GM18517 (cell line): ENCODE results near the gene SMIM23.

Experiments used
- ATAC-seq: cut with Tn5 transposase; IDR thresholded peaks from one replicate; pipeline ENCODE4 v1.9.1; 2021; ENCODE audit warnings: mild to moderate bottlenecking, moderate library complexity; ENCODE audit not compliant: unreplicated experiment

SMIM23 gene

DNA sequence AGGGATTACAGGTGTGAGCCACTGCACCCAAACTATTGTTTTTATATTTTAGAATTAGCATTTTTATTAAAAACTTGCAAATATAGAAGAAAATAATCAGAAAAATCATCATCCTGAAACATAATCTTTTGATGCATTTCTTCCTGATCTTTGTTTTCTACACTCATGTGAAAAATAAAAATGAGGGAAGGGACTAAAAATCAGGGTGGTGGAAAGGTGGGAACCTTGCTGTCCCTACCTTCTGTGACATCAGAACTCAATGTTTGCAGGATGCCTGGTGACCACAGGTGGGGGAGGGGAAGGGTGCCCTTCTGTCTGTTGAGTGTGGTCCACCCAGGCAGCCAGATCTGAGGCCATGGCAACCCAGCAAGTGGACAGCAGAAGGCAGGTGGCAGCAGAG lies at the start of gene SMIM23:
TSS of gene SMIM23 (plus strand) at position 301 of the 400 bp plus-strand sequence. CDS start at position 356, 55 bp downstream.
- no peak for ATAC-seq

DNA sequence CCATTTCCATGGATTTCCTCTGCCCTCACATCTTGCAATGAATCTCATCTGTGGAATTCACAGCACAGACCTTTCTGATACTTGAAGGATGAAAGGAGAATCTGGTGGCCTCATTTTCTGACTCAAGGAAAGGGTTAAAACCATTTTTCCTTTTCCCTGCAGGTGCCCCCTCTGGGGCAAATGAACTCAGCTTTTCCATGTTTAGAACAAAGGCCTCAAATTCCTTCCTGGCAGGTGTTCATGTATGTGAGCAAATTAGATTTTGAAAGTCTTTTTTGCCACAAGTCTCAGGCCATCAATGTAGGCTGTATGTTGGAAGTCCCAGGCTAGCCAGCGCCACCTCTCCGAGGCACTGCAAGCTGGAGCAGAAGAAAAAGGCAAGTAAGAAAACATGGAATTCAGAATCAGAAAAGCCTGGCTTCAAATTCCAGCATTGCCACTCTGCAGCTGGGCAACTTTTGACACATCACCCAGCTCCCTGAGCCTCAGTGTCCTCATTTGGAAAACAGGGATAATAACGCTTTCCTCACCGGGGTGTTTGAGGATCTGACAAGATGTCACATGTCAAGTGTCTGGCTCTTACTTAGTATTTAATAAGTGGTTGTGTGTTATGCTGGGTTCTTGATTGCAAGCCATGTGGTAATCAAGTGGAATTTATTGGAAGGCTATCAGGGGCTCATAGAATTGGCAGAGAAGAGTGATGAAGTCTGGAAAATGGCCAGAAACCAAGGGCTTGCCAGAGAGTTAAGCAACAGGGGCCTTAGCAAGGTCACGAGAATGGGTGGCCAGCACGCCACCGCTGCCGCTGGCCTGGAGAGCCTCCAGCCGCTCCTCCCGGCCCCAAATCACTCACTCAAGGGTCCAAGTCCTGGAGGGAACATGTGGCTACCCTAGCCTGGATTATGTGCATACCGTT lies 48.4 kb upstream of the SMIM23 start:
- ATAC-seq: no peak

DNA sequence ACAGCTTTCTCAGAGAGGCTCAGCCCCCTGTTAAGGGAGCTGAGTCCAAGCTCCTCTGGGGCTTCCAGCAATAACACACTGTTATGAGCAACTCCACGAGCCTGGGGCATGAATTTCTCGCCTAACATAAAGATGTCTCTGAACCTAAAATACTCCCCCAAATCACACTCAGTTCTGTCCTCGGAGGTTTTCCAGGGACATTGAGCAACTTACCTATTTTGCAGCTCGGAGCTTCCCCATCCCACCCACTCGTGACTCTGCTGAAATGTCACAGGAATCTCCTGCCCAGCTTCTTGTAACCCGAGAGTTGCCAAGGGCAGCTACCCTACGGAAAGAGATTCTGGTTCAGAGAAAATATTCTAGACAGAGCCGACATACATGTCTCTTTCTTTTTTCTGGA lies 47.1 kb upstream of the SMIM23 start:
- no peak for ATAC-seq

DNA sequence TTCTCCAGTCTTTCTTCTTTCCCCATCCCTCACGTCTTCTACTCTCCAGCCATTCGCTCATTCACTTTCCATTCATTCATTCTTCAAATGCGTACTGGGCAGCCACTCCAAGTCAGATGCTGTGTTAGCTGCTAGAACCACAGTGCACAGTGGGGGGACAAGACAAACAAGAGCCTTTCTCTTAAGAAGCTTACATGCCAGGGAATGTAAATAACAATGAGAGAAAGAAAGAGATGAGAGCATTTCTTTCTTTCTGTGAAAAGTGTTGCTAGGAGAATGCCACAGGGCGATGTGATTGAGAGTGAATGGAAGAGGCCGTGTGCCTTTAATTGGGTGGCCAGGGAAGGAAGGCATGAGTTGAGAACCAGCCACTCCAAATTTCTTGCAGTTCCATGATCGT lies 46.3 kb upstream of the SMIM23 start:
- ATAC-seq: no peak

DNA sequence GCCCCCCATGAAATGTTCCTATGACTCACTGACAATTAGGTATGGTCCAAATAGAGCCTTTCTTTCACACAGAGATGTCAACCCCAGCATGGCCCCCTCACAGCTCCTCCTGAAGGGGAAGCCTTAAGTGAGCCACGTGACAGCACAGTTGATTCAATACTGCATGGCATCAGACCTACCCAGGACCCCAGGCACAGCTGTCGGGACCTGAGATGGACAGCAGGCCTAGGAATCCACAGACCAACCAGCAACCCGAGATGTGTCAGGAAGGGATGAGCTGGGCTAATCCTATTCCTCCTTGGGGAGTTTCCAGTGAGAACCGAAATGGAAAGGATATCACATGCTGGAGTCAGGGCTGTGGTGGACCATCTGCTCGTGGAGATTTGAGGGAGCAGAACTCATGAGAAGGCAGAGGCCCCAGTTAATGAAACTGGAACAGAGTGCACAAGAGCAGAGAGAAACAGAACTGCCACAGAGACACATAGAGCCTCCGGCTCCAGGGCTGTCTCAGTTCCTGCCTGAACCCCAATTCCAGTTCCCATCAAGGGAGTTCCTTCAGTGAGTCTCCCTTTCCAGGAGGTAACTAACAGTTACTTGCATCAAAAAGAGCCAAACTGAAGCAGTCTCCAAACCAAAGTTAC lies 42.1 kb upstream of the SMIM23 start:
- no peak for ATAC-seq

DNA sequence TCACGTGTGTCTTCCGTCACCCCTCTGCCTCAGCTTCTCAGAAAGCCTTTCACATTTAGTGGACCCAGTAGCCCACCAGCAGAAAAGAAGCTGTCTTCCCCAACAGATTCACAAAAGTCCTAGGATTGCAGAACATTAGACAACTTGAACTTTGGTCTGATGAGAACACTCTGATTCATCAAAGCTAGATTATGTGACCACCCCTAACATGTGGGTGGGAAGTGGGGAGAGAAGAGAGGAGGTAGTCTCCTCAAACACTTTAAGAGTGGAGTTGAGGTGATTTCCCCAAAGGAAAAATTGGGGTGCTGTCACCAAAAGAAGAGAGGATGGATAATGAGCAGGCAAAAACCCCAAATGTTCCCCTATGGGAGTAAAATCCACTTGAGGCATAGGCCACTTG lies 41.4 kb upstream of the SMIM23 start:
- no peak for ATAC-seq

DNA sequence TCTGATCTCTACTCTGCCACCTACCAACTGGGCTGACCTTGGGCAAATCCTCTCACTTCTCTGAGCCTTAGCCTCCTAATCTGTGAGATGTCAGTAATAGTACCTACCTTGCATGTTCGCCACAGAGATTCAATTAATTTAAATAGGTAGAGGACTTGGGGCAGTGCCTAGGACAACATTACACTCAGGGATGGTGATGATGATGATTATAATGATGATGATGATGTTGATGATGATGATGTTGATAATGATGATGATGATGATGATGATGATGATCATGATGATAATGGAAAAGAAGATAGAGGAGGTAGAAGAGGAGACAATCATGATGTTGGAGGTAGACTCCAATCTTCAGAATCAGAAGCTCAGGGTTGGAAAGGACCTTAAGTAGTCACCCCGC lies 40.7 kb upstream of the SMIM23 start:
- no peak for ATAC-seq

DNA sequence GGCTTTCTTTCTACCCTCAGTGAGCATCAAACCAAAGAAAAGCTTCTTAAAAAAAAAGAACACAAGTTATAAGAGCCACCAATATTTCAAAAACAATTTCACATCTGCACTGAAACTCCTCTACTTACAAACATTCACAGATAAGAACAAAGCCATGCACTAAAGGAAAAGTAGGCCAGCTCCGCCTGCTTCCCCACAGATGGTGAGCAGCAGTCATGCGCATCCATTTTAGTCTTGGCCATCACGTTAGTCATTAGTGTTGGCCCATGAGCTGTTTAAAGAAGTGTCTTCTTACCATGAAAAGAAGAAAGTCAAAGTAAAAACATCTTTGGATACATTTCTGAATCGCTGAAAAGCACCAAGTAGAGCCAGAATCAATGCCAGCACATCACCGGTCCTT lies 40.0 kb upstream of the SMIM23 start:
- no peak for ATAC-seq

DNA sequence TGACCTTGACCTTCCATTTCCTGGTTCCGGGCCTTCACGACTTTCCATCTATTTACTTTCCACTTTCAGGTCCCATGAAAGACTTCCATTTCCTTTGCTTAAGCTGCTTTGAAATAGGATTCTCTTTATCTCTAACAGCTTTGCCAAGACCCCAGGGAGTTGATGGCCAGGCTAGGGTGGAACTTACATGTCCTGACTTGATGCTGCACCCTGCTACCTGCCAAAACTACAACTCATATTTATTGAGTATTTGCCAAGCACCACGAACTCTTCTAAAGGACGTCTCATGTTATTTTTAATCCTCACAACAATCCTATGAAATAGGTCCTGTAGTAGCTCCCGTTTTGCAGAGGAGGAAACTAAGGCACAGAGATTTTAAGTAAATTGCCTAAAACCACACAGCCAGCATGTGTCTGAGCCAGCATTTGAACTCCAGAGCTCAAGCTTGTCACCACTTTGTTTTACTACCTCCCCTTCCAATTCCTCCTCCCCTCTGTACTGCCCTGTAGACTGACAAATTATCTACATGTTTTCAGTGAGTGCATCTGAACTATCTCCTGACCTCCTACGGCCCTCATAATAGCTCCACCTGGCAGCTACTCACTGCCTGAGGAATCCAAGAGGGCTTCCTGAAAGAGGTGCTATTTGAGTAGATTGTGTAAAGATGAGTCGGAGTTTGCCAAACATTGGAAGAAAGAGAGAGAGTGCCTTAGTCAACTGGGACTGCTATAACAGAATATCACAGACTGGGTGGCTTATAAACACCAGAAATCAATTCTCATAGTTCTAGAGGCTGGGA lies 38.4 kb upstream of the SMIM23 start:
- no peak for ATAC-seq

DNA sequence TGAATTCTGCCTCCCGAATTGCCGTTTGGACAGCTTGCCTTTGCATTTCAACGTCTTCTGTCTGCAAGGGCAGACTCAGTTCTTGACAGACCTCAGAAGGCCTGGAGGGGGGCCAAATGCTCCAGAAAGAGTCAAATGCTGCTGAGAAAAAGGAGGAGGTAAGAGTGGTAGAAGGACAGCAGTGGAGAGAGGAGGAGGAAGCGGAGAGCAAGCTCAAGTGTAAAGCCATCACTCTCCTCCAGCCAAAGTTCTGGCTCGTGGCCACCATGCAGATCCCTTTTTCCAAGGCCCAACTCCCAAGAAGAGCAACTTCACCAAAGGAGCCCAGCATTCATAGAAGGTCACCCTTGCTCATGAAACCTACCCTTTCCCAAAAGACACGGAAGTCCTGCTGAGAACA lies 36.9 kb upstream of the SMIM23 start:
- no peak for ATAC-seq

DNA sequence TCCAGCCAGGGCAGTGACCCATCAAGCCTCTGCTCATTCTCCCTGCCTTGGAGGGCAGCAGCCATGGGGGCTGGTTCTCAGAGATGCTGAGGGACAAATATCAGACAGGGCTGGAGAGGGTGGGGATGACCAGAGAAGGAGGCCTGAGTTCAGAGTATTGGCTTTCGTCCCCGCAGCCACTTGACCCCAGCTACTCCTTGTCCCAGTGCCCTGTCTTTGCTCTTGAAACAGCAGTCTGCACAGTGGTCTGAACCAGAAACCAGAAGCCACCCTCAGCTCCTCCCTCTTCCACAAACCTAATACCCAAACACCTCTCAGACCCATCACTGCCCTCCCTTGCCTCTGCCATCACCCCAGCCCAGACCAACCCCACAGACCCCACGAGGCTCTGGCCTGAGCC lies 36.3 kb upstream of the SMIM23 start:
- ATAC-seq: no peak

DNA sequence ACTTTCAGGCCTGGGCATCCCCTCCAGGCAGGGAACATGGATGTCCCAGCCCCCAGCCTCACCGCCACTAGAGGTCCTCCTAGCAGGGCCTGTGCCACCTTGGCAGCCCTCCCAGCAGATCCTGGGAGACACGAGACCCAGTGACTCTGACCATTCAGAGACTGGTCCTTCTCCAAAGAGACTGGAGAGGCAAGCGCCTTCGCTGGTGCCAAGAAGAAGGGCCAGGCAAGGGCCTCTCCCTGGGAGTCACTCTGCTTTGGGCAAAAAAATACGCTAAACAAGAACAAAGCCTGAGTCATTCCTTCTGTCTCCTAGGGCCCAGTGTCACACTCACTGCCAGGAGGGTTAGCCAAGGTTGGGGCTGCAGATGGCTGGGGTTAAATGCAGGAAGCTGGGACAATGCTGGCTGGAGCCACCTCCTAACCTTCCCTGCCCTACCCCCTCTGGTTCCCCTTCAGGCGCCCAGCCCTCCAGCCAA lies 35.3 kb upstream of the SMIM23 start:
- ATAC-seq: no peak

DNA sequence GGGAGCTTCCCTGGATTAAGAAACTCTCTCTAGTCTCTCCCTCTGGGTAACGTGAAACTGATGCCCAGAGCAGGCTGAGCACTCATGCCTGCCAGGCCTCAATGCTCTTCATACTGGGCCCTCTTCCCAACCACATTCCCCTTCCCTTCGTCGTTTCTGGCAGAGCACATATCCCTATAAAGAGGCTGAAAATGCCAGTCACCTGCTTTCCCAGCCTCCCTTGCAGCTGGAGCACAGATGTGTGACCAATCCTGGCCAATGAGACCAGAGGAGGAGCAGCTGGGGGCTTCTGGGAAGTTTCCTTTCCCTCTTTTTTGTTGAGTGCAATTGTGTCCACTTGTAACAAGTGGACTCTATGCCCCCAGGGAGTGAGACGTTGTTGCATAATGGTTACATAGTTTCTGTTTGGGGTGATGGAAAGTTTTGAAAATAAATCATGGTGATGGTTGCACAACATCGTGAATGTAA lies 30.2 kb upstream of the SMIM23 start:
- no peak for ATAC-seq

DNA sequence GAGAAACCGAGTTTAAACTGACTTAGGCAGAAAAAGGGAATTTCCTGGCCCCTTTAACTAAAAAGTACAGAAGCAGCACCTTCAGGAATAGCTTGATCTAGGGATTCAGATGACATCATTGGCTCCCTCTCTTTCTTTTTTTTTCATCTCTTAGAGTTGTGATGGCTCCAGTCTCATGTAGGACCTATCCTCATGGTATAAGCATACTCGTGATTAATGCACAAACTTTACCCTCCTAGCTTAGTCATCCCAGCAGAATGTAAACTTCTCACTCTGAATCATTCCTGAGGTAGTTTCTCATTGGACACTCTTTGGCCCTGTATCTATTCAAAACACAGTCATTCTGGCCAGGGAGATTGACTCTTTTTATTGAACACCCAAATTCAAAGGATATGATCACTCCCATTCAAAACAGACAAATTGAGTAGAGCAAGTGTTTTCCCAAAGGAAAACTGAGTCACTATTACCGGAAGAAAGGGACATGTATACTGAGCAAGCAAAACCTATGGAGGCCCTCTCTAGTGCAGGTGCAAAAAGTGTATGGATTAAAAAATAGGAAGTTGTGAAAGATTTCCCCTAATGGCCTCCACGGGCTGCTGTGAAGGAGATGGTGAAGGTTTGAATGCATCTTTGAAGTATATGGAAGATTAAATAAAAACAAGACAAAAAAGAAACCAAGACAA lies 27.6 kb upstream of the SMIM23 start:
- no peak for ATAC-seq

DNA sequence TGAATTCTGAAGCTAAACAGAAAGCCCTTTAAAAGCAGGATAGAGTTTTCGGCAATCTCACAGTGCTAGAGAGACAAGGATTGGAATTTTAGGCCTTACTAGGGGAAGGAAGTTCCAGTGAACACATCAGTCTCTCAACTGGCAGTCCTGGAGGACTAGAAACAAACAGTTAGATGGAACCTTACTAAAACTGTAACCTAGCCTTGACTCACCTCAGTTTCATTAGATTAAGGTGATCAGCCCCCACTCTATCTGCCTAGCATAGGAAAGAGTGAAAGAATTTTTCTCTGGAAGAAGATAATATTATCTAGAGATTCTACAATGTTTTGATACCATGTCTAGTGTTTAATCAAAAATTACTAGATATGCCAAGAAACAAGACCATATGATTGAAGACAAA lies 25.8 kb upstream of the SMIM23 start:
- ATAC-seq: no peak

DNA sequence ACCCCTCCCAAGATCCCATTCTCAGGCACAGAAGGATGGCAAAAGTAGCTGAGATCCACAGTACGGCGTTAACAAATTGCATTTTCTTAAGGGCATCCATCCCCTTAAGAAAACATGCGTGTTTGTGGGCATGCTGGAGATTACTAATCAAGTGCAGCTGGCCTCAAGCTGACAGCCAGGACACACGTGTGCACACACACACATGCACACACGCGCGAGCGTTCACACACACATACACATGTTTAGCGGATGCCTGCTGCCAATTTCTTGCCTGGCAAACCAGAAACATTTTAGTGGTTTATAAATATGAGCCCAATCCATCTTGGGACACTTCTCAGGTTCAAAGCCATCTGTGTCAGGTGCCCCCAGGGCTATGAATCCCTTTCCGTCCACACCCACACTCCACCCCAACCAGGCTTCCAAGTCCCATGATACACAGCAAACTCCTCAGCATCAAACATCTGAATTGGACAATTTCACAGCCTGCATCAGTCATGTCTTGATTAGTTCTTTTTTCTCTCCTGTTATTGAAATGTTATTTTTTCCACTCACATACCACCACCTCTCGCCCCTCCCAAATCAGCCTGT lies 23.5 kb upstream of the SMIM23 start:
- no peak for ATAC-seq

DNA sequence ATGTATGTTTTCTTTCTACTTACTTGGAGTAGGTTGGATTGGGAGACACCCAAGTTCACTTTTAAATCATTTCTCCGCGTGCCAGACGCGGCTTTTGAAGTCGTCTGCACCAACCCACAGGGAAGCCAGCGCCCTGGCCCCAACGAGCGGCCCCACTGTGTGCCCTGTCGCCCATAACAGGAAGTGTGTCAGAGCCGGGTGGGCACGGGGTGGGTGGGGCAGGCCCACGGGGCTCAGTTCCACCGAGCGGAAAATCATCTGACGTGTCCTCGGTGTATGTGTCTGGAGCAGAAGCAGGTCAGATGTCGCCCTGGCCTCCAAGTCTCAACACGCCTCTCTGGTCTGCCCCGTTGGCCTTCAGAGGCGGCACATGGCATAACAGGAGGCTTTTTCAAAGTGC lies 22.7 kb upstream of the SMIM23 start:
- ATAC-seq: no peak

DNA sequence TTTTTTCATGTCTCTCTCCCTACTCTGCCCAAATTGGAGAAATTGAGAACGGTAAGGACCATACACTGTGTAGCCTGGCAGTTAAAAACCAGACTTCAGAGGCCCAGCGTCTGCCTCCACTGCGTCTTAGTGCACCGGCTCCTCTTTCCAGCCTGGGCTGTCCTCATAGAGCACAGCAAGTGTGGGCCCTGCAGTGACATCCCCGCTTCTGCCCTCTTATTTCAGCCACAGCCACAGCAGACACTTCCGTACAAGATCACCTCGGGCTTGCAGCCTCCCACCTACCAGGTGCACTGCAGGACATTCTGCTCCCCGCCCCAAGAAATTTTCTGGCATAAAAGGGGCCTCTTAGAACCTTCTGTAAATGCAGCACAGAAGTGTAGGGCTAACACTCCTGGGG lies 21.4 kb upstream of the SMIM23 start:
- ATAC-seq: no peak

DNA sequence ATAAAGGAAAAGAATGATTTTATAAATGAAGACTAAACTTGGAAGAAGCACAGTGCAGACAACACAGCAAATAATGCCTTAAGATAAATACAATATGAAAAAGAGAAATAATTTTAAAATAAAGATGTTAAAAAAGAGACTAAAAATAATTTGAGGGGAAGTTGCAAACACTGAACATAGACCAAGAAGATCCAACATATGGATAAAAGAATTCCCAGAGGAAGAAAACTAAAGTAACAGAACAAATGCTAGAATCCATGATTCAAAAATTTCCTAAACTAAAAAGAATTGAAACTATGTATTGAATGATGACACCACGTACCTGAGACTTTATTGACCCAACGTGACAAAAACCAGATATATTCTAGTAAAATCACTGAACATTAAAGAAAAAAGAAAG lies 18.7 kb upstream of the SMIM23 start:
- ATAC-seq: no peak

DNA sequence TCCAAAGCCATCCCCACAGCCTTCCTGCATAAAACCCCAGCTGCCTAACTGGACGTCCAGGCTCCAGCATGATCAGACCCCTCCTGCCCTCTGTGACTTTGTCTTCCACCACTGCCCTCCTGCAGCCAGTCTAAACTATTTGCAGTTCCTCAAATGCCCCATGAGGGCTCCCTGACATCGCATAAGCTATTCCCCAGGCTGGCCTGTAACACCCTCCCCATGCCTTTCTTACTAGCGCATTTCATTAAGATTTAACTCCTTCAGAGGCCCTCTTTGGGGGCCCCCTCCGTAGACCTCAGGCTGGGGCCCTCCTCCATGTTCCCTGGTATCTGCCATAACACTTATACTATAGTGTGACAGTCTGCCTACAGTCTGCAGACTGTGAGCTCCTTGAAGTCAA lies 15.5 kb upstream of the SMIM23 start:
- no peak for ATAC-seq
